DOHH2 (cell line): ENCODE results near the gene PIAS1.

ENCODE experiments used
- EZH2phosphoT487 ChIP-seq: fragments of 200-600 bp; sonication (generic); IDR thresholded peaks from 2 replicates; pipeline ENCODE4 v1.6.1; 2017; ENCODE audit warnings: borderline replicate concordance, mild to moderate bottlenecking, antibody characterized with exemption, low read length, moderate library complexity, mixed read lengths
- TF ChIP-seq, protein P1 (sequence below): fragments of 200-600 bp; sonication (generic); IDR thresholded peaks from one replicate; pipeline ENCODE4 v1.5.1; 2014; ENCODE audit warnings: antibody characterized with exemption, mild to moderate bottlenecking, low read depth, low read length; ENCODE audit not compliant: poor library complexity, severe bottlenecking

DNA sequence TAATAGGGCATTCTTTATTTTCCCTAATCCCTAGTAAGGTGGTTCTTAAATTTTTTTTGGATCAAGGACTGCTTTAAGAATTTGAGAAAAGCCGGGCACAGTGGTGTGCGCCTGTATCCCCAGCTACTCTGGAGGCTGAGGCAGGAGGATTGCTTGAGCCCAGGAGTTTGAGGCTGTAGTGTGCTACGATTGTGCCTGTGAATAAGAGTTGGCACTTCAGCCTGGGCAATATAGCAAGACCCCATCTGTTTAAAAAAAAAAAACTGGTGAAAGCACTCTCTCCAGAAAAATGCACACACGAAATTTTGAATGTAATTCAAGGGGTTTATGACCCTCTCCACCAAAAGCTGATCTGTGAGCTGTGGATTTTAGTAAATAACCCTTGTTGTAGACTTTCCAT, 119.0 kb downstream of the PIAS1 start:
- TF ChIP-seq, protein P1, sequence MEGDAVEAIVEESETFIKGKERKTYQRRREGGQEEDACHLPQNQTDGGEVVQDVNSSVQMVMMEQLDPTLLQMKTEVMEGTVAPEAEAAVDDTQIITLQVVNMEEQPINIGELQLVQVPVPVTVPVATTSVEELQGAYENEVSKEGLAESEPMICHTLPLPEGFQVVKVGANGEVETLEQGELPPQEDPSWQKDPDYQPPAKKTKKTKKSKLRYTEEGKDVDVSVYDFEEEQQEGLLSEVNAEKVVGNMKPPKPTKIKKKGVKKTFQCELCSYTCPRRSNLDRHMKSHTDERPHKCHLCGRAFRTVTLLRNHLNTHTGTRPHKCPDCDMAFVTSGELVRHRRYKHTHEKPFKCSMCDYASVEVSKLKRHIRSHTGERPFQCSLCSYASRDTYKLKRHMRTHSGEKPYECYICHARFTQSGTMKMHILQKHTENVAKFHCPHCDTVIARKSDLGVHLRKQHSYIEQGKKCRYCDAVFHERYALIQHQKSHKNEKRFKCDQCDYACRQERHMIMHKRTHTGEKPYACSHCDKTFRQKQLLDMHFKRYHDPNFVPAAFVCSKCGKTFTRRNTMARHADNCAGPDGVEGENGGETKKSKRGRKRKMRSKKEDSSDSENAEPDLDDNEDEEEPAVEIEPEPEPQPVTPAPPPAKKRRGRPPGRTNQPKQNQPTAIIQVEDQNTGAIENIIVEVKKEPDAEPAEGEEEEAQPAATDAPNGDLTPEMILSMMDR = no peak
- TF ChIP-seq EZH2phosphoT487 = no peak
